K562 (cell line): ENCODE results near the gene PPM1F. TPM values are rescaled to one million over a fixed set of nuclear protein-coding genes. Genes with fewer than 3 reads are reported as not detected.

ENCODE experiments used
- CBX3 ChIP-seq, 2 experiments: IDR thresholded peaks; 1 replicate in 1 of 2; 2 replicates in 1 of 2; pipeline ENCODE4 v1.6.1; 2012; ENCODE audit warnings: inconsistent platforms in 2 of 2, low read length in 2 of 2, borderline replicate concordance in 1 of 2, control low read depth in 1 of 2
- ELF4 ChIP-seq: fragments of 450-650 bp; formaldehyde crosslinking; IDR thresholded peaks from 2 replicates; pipeline ENCODE4 v1.4.0; 2022; ENCODE audit warnings: missing genetic modification characterization
- HNRNPLL ChIP-seq: fragments of 200-400 bp; formaldehyde crosslinking; IDR thresholded peaks from 2 replicates; pipeline ENCODE4 v1.6.1; 2017; ENCODE audit warnings: low read length, low read depth, mild to moderate bottlenecking; ENCODE audit not compliant: poor library complexity, severe bottlenecking
- LCOR ChIP-seq: sonication (generic); formaldehyde crosslinking; IDR thresholded peaks from 2 replicates; pipeline ENCODE4 v1.8.0; 2022; ENCODE audit warnings: mild to moderate bottlenecking, missing genetic modification reagents
- MAX ChIP-seq: sonication (generic); formaldehyde crosslinking; IDR thresholded peaks from 2 replicates; pipeline ENCODE4 v1.9.0; 2022; ENCODE audit warnings: mild to moderate bottlenecking, missing genetic modification reagents
- MAZ ChIP-seq, 2 experiments: fragments of 450-650 bp in 1 of 2; sonication (generic) in 1 of 2; formaldehyde crosslinking; IDR thresholded peaks in 1 of 2; conservative IDR thresholded peaks in 1 of 2; 2 replicates each; pipeline versions ENCODE4 v1.4.0 to v1.5.0; 2020; ENCODE audit warnings: mild to moderate bottlenecking in 1 of 2, missing genetic modification reagents in 1 of 2
- NR3C1 ChIP-seq: sonication (generic); formaldehyde crosslinking; IDR thresholded peaks from 2 replicates; pipeline ENCODE4 v1.8.1; 2022; ENCODE audit warnings: missing genetic modification reagents
- POLR2AphosphoS2 ChIP-seq: IDR thresholded peaks from 2 replicates; pipeline ENCODE4 v1.6.1; 2012; ENCODE audit warnings: low read length, improper control_type of control experiment
- RBBP5 ChIP-seq: fragments of 200-600 bp; sonication (generic); IDR thresholded peaks from 2 replicates; pipeline ENCODE4 v1.6.1; 2012; ENCODE audit warnings: borderline replicate concordance, mild to moderate bottlenecking, low read length, control low read depth, inconsistent platforms; ENCODE audit not compliant: insufficient read depth, poor library complexity, severe bottlenecking
- SRF ChIP-seq, 2 experiments: fragments of 250-450, 450-650 bp in 1 of 2; sonication (Bioruptor Pico) in 1 of 2; sonication (generic) in 1 of 2; formaldehyde crosslinking; IDR thresholded peaks; 2 replicates each; pipeline versions ENCODE4 v1.5.0 to v1.5.1; 2020 to 2022; ENCODE audit warnings: mild to moderate bottlenecking in 1 of 2, missing genetic modification reagents in 1 of 2
- ZC3H4 ChIP-seq: sonication (generic); formaldehyde crosslinking; IDR thresholded peaks from 2 replicates; pipeline ENCODE4 v1.9.0; 2021; ENCODE audit warnings: missing genetic modification reagents, borderline replicate concordance
- ZNF143 ChIP-seq: sonication (generic); formaldehyde crosslinking; IDR thresholded peaks from 2 replicates; pipeline ENCODE4 v1.9.0; 2022; ENCODE audit warnings: mild to moderate bottlenecking, missing genetic modification reagents
- ZNF165 ChIP-seq: fragments of 250-450 bp; sonication (Bioruptor Pico); IDR thresholded peaks from 2 replicates; pipeline ENCODE4 v1.4.0; 2020; ENCODE audit warnings: borderline replicate concordance
- ZNF354B ChIP-seq: fragments of 250-450 bp; sonication (Bioruptor Pico); IDR thresholded peaks from 2 replicates; pipeline ENCODE4 v1.4.0; 2020
- ZNF408 ChIP-seq: fragments of 250-450 bp; sonication (Bioruptor Pico); IDR thresholded peaks from 2 replicates; pipeline ENCODE4 v1.4.0; 2020; ENCODE audit warnings: low read depth, mild to moderate bottlenecking, moderate library complexity
- polyA plus RNA-seq, 8 experiments: library from polyadenylated mRNA; depleted of rRNA in 4 of 8; stranded (reverse) in 5 of 8; unstranded in 3 of 8; fragments of >200 nt; fragmentation: Nextera tagmentation in 2 of 8; fragmentation: Illumina TruSeq in 1 of 8; extraction: Ambion mirVana in 2 of 8; extraction: Trizol in 1 of 8; gene quantifications; 2 replicates each; pipeline versions ENCODE4 v1.2.1 to v1.2.3, GENCODE V29; 2011 to 2014; ENCODE audit warnings: inconsistent platforms in 1 of 8, missing spikeins in 1 of 8
- total RNA-seq, 7 experiments: library from RNA; depleted of rRNA in 6 of 7; stranded (reverse); fragments of >200 nt in 6 of 7; fragmentation: Illumina TruSeq in 2 of 7; extraction: Trizol in 2 of 7; gene quantifications; 2 replicates each; pipeline versions ENCODE4 v1.2.1 to v1.2.3, GENCODE V29; 2011 to 2021; ENCODE audit warnings: low replicate concordance in 1 of 7
- TF ChIP-seq, protein P1 (sequence below): fragments of 250-450 bp; sonication (Bioruptor Pico); IDR thresholded peaks from 2 replicates; pipeline ENCODE4 v1.4.0; 2020; ENCODE audit warnings: mild to moderate bottlenecking, moderate library complexity
- TF ChIP-seq, protein P2 (sequence below): fragments of 450-650 bp; IDR thresholded peaks from 2 replicates; pipeline ENCODE4 v1.6.1; 2016; ENCODE audit warnings: missing biosample characterization, missing genetic modification characterization

Gene PPM1F
- total and polyA plus RNA-seq, 9 of the 15 experiments (the other 6 are each of a cell fraction or from before 2014, with no cell fraction given): 2.1 to 159 (median 64.0) TPM

- TF ChIP-seq SRF (CRISPR knock-in tag; IDR thresholded peaks at IDR 0.05) (peak in 1 of 2 experiments; percentile 45; a peak in 1 of 4 replicates), LCOR (no peak), ELF4 (CRISPR knock-in tag) (0 out of 2 replicates have a peak, but pooled peaks have one; percentile 37), MAX (CRISPR knock-in tag) (peak; percentile 3; the same call in 1 of the 2 replicates), RBBP5 (peak; percentile 12), CBX3 (IDR thresholded peaks at IDR 0.05; ENCODE audit: borderline replicate concordance in 1 of 2, low read length in 2 of 2) (peak in 1 of 2 experiments; percentile 7; a peak in 1 of 3 replicates), NR3C1 (CRISPR knock-in tag) (no peak; the same call in 1 of the 2 replicates), ZC3H4 (CRISPR knock-in tag) (peak; percentile 33; the same call in 1 of the 2 replicates), HNRNPLL (peak; percentile 16), MAZ (CRISPR knock-in tag; conservative IDR thresholded peaks at IDR 0.05 in 1 of 2, IDR thresholded peaks at IDR 0.05 in 1 of 2) (0 out of 4 replicates have a peak, but pooled peaks of 1 of the 2 experiments have one; percentile 16), ZNF408 (CRISPR knock-in tag) (0 out of 2 replicates have a peak, but pooled peaks have one; percentile 28), ZNF143 (CRISPR knock-in tag) (0 out of 2 replicates have a peak, but pooled peaks have one; percentile 10), POLR2AphosphoS2 (0 out of 2 replicates have a peak, but pooled peaks have one; percentile 10), ZNF165 (CRISPR knock-in tag) (0 out of 2 replicates have a peak, but pooled peaks have one; percentile 60), ZNF354B (CRISPR knock-in tag) (0 out of 2 replicates have a peak, but pooled peaks have one; percentile 18)
- TF ChIP-seq, protein P1, sequence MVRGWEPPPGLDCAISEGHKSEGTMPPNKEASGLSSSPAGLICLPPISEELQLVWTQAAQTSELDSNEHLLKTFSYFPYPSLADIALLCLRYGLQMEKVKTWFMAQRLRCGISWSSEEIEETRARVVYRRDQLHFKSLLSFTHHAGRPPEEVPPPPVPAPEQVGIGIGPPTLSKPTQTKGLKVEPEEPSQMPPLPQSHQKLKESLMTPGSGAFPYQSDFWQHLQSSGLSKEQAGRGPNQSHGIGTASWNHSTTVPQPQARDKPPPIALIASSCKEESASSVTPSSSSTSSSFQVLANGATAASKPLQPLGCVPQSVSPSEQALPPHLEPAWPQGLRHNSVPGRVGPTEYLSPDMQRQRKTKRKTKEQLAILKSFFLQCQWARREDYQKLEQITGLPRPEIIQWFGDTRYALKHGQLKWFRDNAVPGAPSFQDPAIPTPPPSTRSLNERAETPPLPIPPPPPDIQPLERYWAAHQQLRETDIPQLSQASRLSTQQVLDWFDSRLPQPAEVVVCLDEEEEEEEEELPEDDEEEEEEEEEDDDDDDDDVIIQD: no peak
- TF ChIP-seq, protein P2, sequence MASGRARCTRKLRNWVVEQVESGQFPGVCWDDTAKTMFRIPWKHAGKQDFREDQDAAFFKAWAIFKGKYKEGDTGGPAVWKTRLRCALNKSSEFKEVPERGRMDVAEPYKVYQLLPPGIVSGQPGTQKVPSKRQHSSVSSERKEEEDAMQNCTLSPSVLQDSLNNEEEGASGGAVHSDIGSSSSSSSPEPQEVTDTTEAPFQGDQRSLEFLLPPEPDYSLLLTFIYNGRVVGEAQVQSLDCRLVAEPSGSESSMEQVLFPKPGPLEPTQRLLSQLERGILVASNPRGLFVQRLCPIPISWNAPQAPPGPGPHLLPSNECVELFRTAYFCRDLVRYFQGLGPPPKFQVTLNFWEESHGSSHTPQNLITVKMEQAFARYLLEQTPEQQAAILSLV (tag): no peak
Measured at GRCh38 chr22:21916309-21916918, 36.2 kb downstream of the PPM1F start (continued).
